Activated CD8-positive, alpha-beta T cell treated with anti-CD3 and anti-CD28 coated beads, Interleukin-2, amount 10 ng/mL, durations not matched to agents 7 days and 5 days (primary cell): ENCODE data around the gene STK36. TPM values are rescaled to one million over a fixed set of nuclear protein-coding genes. Genes with fewer than 3 reads are reported as not detected.

ENCODE experiments used
- ATAC-seq: fragments of 150-1000 bp; cut with Tn5 transposase; one replicate; pipeline ENCODE4 v1.10.0; 2021; ENCODE audit warnings: moderate library complexity
- CTCF ChIA-PET: fragments of 350-600 bp; sonication (Branson Sonifier 250); formaldehyde crosslinking; loops from one replicate; lab custom pipeline; 2021; ENCODE audit warnings: antibody characterized with exemption; lab: Charles Lee
- POLR2A ChIA-PET: fragments of 350-600 bp; sonication (Branson Sonifier 250); formaldehyde crosslinking; loops from one replicate; lab custom pipeline; 2021; ENCODE audit warnings: antibody characterized with exemption; lab: Charles Lee
- DNase-seq: peaks from one replicate; pipeline ENCODE4 v3.0.0-alpha.2; 2020
- H3K27ac Mint-ChIP-seq: one replicate; pipeline ENCODE4 v1.8.0; 2021; ENCODE audit warnings: mild to moderate bottlenecking, mixed read lengths
- H3K27me3 Mint-ChIP-seq: one replicate; pipeline ENCODE4 v1.8.0; 2021; ENCODE audit warnings: low read depth, mixed read lengths
- H3K36me3 Mint-ChIP-seq: one replicate; pipeline ENCODE4 v1.8.0; 2021; ENCODE audit warnings: low read depth, mixed read lengths
- H3K4me1 Mint-ChIP-seq: one replicate; pipeline ENCODE4 v1.8.0; 2021; ENCODE audit warnings: low read depth, mixed read lengths
- H3K4me3 Mint-ChIP-seq: one replicate; pipeline ENCODE4 v1.8.0; 2021; ENCODE audit warnings: mild to moderate bottlenecking, mixed read lengths
- H3K9me3 Mint-ChIP-seq: one replicate; pipeline ENCODE4 v1.8.0; 2022; ENCODE audit warnings: mixed read lengths; ENCODE audit not compliant: insufficient read depth
- total RNA-seq, 2 experiments: library from RNA; stranded (reverse); gene quantifications; one replicate each; pipeline ENCODE4 v1.2.3, GENCODE V29; 2021

STK36 gene
- total RNA-seq, 2 experiments from 2014 or later, result 12.1 to 15.2 TPM

DNA sequence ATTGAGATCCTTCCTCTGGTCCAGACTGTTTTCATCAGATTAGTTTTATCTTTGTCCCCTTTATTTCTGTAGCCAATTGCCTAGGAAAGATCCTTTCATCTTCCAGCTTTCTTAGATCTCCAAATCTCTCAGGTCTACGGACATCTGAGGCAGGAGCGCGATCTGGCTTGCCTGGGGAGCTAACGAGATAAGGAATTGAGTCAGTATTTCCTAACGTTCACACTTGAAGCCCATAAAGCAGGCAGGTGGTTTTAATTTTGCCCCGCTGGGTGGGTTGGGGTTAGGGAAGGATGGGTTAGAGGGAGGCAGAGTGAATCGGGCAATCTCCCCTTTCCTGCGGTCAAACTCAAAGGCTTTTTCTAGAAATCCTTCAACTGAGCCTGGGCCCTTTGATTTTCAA is 38.0 kb downstream of the STK36 start:
- DNase-seq, result no peak
- ChIA-PET CTCF (interaction anchor here (0.6 to 3.5 kb wide), 22 partner anchors 8 to 585 kb away, joined by 3 to 32 read pairs (median 4); partner anchors contain the start of genes BCS1L, RNF25, STK36 and USP37), POLR2A (interaction anchor here (1.2 kb wide), 2 partner anchors 8 to 36 kb away, joined by 3 read pairs; no protein-coding TSS in a partner anchor)
- ATAC-seq, result no peak
- peaks cover 38% of the 10 kb centered on the region for H3K4me1 Mint-ChIP-seq
- no peaks in the 10 kb centered on the region for H3K9me3 Mint-ChIP-seq
- H3K27ac Mint-ChIP-seq, result no peak overlapping the region
- no peaks in the 10 kb centered on the region for H3K36me3 Mint-ChIP-seq
- peak overlapping the region; percentile 96 for H3K4me3 Mint-ChIP-seq
- peaks cover 3% of the 10 kb centered on the region for H3K27me3 Mint-ChIP-seq

- Mint-ChIP-seq H3K36me3 (no peaks in the 10 kb centered on the region), H3K4me1 (peaks cover 38% of the 10 kb centered on the region), H3K27me3 (peaks cover 3% of the 10 kb centered on the region), H3K27ac (peak overlapping the region; percentile 76), H3K4me3 (peak overlapping the region; percentile 96), H3K9me3 (no peaks in the 10 kb centered on the region)
- DNase-seq (peak; percentile 22), ATAC-seq (no peak)
- ChIA-PET CTCF (interaction anchor here (0.6 to 3.5 kb wide), 24 partner anchors 8 to 584 kb away, joined by 3 to 32 read pairs (median 4); partner anchors contain the start of genes BCS1L, RNF25, STK36 and USP37), POLR2A (interaction anchor here (1.2 kb wide), 2 partner anchors 8 to 36 kb away, joined by 3 read pairs; no protein-coding TSS in a partner anchor)
Observed at GRCh38 chr2:218710334-218710686, 38.4 kb downstream of the STK36 start.

DNA sequence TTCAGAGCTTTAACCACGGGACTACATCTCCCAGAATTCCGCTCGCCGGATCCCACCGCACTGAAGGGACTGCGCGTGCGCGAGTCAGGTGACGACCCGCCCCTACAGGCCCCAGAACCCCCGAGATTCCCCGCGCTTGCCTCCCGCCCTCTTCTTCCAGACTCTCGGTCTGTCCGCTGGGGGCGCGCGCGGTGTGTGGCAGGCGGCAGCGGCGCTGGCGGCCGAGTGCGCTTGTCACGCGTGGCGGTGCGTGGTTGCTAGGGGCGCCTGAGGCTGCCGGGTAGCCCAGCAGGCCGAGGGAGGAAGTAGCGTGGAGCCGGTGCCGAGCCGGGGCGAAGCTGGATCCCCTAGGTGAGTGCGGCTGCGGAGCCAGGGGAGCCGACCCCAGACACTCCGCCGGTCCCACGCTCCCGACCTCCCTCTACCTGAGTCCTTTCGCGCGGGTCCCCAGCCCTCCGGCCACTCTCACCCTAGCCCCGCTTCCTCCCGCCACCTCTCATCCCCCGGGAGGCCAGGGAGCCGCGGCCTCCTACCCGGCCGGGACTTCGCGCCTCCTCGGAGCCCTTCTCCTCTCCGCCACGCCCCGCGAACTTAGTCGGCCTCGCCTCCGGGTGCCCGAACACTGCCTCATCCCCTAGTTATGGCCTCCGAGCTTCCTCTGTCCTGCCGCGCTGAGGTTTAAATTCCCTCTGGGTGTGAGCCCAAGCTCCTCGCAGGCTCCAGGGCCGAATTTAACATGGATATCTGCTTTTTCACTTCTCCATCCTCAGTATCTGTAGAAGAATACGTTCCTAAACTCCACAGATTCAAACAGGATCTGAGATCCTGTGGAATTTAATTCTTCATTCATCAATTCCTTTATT is 39.0 kb downstream of the STK36 start, which contains the start of gene TTLL4:
Gene TTLL4, plus strand, starts transcription at position 149 of the 863 bp plus-strand sequence. CDS start 26,842 bp downstream, outside the sequence.
- Mint-ChIP-seq H3K27me3 (peaks cover 2% of the 10 kb centered on the region), H3K4me1 (peaks cover 38% of the 10 kb centered on the region)

GRCh38 chr2:218711550-218711929 is 39.7 kb downstream of the STK36 start:
- no peaks in the 10 kb centered on the region for H3K27me3 Mint-ChIP-seq
- peak overlapping the region; percentile 74 for H3K27ac Mint-ChIP-seq
- ChIA-PET CTCF (interaction anchor here (1.0 to 3.5 kb wide), 8 partner anchors 9 to 241 kb away, joined by 3 to 32 read pairs (median 9); no protein-coding TSS in a partner anchor), POLR2A (no interaction called here)
- peaks cover 5% of the 10 kb centered on the region for H3K36me3 Mint-ChIP-seq
- no peak for DNase-seq
- no peaks in the 10 kb centered on the region for H3K9me3 Mint-ChIP-seq
- no peak for ATAC-seq
- peaks cover 38% of the 10 kb centered on the region for H3K4me1 Mint-ChIP-seq
- peak overlapping the region; percentile 96 for H3K4me3 Mint-ChIP-seq

More for the DNA sequence above, 39.0 kb downstream of the STK36 start, which contains the start of gene TTLL4:
- ATAC-seq (peak; percentile 99), DNase-seq (peak; percentile 99)
- peak within 1 kb of the TSS; percentile 96 for H3K4me3 Mint-ChIP-seq
- CTCF ChIA-PET, result interaction anchor here (0.6 to 3.5 kb wide), 25 partner anchors 9 to 584 kb away, joined by 3 to 32 read pairs (median 4); partner anchors contain the start of genes BCS1L, RNF25, STK36 and USP37
- H3K9me3 Mint-ChIP-seq, result no peaks in the 10 kb centered on the region
- peak within 1 kb of the TSS; percentile 76 for H3K27ac Mint-ChIP-seq
- H3K36me3 Mint-ChIP-seq, result peaks cover 2% of the 10 kb centered on the region
- POLR2A ChIA-PET, result interaction anchor here (1.2 kb wide), 2 partner anchors 9 to 35 kb away, joined by 3 read pairs; no protein-coding TSS in a partner anchor

- ChIA-PET POLR2A (no interaction called here), CTCF (interaction anchor here (1.2 to 1.7 kb wide), 3 partner anchors 14 to 185 kb away, joined by 3 to 5 read pairs (median 5); no protein-coding TSS in a partner anchor)
- peaks cover 8% of the 10 kb centered on the region for H3K36me3 Mint-ChIP-seq
- no peak for DNase-seq
- H3K4me3 Mint-ChIP-seq, result no peak overlapping the region
- H3K9me3 Mint-ChIP-seq, result no peaks in the 10 kb centered on the region
- H3K27me3 Mint-ChIP-seq, result no peaks in the 10 kb centered on the region
- H3K4me1 Mint-ChIP-seq, result peaks cover 33% of the 10 kb centered on the region
- no peak overlapping the region for H3K27ac Mint-ChIP-seq
- no peak for ATAC-seq
Observed at GRCh38 chr2:218713922-218714321, 42.0 kb downstream of the STK36 start.

- CTCF ChIA-PET, result interaction anchor here (1.6 kb wide), 1 partner anchor 11 kb away, joined by 6 read pairs; no protein-coding TSS in a partner anchor
- no peak for DNase-seq
- H3K4me1 Mint-ChIP-seq, result peaks cover 24% of the 10 kb centered on the region
- no peak overlapping the region for H3K4me3 Mint-ChIP-seq
- no peaks in the 10 kb centered on the region for H3K27me3 Mint-ChIP-seq
- ATAC-seq, result no peak
- POLR2A ChIA-PET, result no interaction called here
- peaks cover 12% of the 10 kb centered on the region for H3K36me3 Mint-ChIP-seq
- no peaks in the 10 kb centered on the region for H3K9me3 Mint-ChIP-seq
- H3K27ac Mint-ChIP-seq, result no peak overlapping the region
Observed at GRCh38 chr2:218716070-218716469, 44.2 kb downstream of the STK36 start.

DNA sequence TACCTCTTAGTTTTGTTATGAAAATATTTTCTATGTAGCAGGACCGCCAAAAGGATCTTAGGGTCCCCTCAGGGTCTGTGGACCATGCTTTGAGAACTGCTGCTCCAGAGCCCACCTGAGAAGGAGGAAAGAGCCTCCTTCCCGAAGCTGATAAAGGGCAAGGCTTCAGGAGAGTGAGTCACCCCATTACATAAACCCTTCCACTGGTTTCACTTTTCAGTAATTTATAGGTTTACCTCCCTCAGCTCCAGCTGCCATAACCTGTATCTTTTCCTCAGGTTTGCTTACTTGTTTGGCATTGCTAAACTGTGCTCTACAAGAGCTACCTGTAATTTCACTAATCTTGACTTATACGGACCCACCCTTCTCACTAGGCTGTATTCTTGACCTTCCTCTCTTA is 45.4 kb downstream of the STK36 start:
- no peaks in the 10 kb centered on the region for H3K27me3 Mint-ChIP-seq
- no peak overlapping the region for H3K4me3 Mint-ChIP-seq
- H3K9me3 Mint-ChIP-seq, result no peaks in the 10 kb centered on the region
- ChIA-PET POLR2A (no interaction called here), CTCF (interaction anchor here (0.7 to 1.6 kb wide), 2 partner anchors 10 to 30 kb away, joined by 3 to 6 read pairs; no protein-coding TSS in a partner anchor)
- ATAC-seq (no peak), DNase-seq (no peak)
- H3K36me3 Mint-ChIP-seq, result peaks cover 12% of the 10 kb centered on the region
- H3K27ac Mint-ChIP-seq, result no peak overlapping the region
- peaks cover 15% of the 10 kb centered on the region for H3K4me1 Mint-ChIP-seq

DNA sequence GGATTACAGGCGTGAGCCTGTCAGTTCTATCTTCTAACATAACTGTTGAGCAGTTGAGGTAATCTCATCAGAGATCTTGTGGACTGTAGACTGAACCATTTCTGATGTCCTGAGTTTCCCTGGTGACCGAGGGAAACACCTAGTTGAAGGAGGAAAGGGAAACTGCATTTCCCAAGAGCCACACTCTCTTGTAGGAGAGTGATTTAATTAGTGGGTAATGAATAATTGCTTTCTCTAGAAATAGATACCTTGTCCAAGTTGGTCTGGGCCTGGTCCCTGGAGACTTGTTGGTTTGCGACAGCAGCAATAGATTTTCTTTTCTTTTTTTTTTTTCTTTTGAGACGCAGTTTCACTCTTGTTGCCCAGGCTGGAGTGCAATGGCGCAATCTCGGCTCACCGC is 46.2 kb downstream of the STK36 start:
- DNase-seq, result no peak
- no peaks in the 10 kb centered on the region for H3K9me3 Mint-ChIP-seq

GRCh38 chr2:218719457-218719856 is 47.6 kb downstream of the STK36 start:
- DNase-seq, result no peak
- H3K36me3 Mint-ChIP-seq, result peaks cover 12% of the 10 kb centered on the region
- CTCF ChIA-PET, result interaction anchor here (5.5 kb wide), 1 partner anchor 8 kb away, joined by 32 read pairs; the partner anchor contains the start of gene TTLL4
- no peak overlapping the region for H3K27ac Mint-ChIP-seq
- H3K27me3 Mint-ChIP-seq, result no peaks in the 10 kb centered on the region
- peaks cover 22% of the 10 kb centered on the region for H3K4me1 Mint-ChIP-seq
- H3K4me3 Mint-ChIP-seq, result no peak overlapping the region
- POLR2A ChIA-PET, result no interaction called here
- no peaks in the 10 kb centered on the region for H3K9me3 Mint-ChIP-seq
- ATAC-seq, result no peak

More for the DNA sequence above, 46.2 kb downstream of the STK36 start:
- ChIA-PET POLR2A (no interaction called here), CTCF (no interaction called here)
- H3K27me3 Mint-ChIP-seq, result no peaks in the 10 kb centered on the region
- ATAC-seq, result no peak
- no peak overlapping the region for H3K27ac Mint-ChIP-seq
- H3K36me3 Mint-ChIP-seq, result peaks cover 12% of the 10 kb centered on the region
- no peak overlapping the region for H3K4me3 Mint-ChIP-seq
- H3K4me1 Mint-ChIP-seq, result peaks cover 22% of the 10 kb centered on the region

DNA sequence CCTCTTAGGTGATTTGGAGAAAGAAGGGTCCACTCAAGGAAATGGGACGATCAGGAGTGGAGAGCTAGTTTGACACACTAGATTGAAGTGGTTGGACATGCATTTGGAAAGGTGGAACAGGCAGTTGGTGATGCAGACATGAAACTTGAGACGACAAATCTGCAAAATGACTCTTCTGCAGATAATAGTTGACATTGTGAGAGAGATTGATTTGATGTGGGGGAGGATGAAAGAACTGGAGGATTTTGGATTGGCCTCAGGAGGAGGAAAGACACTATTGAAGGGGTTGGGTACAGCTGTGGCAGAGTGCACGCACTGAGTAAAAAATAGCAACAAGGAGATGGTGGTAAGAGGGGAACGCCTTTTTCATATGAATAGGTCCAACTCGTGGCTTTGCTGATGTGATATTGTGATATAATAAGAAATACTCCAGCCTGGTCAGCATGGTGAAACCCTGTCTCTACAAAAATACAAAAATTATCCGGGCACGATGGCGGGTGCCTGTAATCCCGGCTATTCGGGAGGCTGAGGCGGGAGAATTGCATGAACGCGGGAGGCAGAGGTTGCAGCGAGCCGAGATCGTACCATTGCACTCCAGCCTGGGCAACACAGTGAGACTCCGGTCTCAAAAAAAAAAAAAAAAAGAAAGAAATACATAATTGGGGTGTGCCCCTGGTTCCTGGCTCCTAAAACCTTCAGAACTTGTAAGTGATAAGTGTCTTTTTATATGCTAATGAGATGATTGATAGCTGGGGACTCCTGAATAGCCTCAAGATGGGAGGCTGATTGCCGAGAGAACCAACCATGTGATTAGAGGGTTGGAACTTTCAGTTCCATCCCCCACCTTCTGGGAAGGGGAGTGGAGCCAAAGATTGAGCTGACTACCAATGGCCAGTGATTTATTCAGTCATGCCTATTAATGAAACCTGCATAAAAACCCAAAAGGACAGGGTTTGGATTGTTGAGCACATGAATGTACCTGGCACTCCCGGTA is 48.5 kb downstream of the STK36 start:
- H3K27me3 Mint-ChIP-seq, result no peaks in the 10 kb centered on the region
- ATAC-seq, result no peak
- ChIA-PET CTCF (interaction anchor here (5.5 kb wide), 1 partner anchor 9 kb away, joined by 32 read pairs; the partner anchor contains the start of gene TTLL4), POLR2A (interaction anchor here (0.7 kb wide), 1 partner anchor 346 kb away, joined by 3 read pairs; no protein-coding TSS in a partner anchor)
- H3K4me3 Mint-ChIP-seq, result no peak overlapping the region
- no peaks in the 10 kb centered on the region for H3K9me3 Mint-ChIP-seq
- no peak overlapping the region for H3K27ac Mint-ChIP-seq
- peaks cover 22% of the 10 kb centered on the region for H3K4me1 Mint-ChIP-seq
- no peak for DNase-seq
- H3K36me3 Mint-ChIP-seq, result peaks cover 12% of the 10 kb centered on the region
